ENCODE measurements around the gene PIP5K1B. TPM values are rescaled to one million over a fixed set of nuclear protein-coding genes. Genes with fewer than 3 reads are reported as not detected.

Gene PIP5K1B
- total and polyA plus RNA-seq, 2 experiments from 2014 or later: 3.7 to 10.2 TPM

DNA sequence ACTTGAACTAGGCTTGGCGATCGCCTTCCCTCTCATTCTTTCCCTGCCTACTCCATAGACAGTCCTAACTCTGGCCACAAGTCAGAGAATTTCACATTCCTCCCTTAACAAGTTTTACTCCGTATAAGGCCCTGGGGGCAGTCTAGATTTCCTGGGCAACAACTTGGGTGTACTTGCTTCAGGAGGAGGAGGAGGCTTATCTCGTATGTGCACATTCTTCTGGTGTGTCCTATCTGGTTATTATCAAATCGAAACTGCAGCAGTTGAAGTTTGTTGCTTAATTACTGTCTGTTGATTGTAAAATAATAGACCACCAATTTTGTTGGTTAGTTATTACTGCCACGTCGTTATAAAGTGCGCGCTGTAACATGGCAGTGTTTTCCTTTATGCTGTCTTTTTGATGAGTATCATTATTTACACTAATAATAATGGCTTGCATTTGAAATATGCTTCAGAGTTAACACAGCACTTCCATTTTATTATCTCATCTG is 42.0 kb downstream of the PIP5K1B start:
- Histone ChIP-seq H3K79me2 (no peaks in the 10 kb centered on the region), H3K4me1 (ENCODE audit: insufficient read depth) (peaks cover 18% of the 10 kb centered on the region), H3K27me3 (no peaks in the 10 kb centered on the region), H3K4me3 (no peak overlapping the region), H3K27ac (peak overlapping the region; percentile 74), H2AFZ (no peak overlapping the region), H3K9me2 (replicated peaks; ENCODE audit: insufficient read depth) (no peaks in the 10 kb centered on the region), H3K4me2 (peak overlapping the region; percentile 42), H3K9me3 (ENCODE audit: low read depth) (no peaks in the 10 kb centered on the region), H3K36me3 (replicated peaks; ENCODE audit: insufficient read depth, low read depth) (no peaks in the 10 kb centered on the region), H4K20me1 (ENCODE audit: insufficient read depth, poor library complexity, severe bottlenecking) (no peaks in the 10 kb centered on the region)
- peak; percentile 46 for DNase-seq (ENCODE audit: low spot score)
- 63% methylated on average over 9 of the region's 9 CpGs for WGBS (ENCODE audit: low lambda C conversion rate, missing lambda C conversion rate)
- TF ChIP-seq EZH2phosphoT487 (IDR thresholded peaks at IDR 0.05; ENCODE audit: low read depth, severe bottlenecking, unreplicated experiment): no peak
- no peak for TF ChIP-seq EZH2 (IDR thresholded peaks at IDR 0.05; ENCODE audit: borderline replicate concordance)
- TF ChIP-seq, protein P1, sequence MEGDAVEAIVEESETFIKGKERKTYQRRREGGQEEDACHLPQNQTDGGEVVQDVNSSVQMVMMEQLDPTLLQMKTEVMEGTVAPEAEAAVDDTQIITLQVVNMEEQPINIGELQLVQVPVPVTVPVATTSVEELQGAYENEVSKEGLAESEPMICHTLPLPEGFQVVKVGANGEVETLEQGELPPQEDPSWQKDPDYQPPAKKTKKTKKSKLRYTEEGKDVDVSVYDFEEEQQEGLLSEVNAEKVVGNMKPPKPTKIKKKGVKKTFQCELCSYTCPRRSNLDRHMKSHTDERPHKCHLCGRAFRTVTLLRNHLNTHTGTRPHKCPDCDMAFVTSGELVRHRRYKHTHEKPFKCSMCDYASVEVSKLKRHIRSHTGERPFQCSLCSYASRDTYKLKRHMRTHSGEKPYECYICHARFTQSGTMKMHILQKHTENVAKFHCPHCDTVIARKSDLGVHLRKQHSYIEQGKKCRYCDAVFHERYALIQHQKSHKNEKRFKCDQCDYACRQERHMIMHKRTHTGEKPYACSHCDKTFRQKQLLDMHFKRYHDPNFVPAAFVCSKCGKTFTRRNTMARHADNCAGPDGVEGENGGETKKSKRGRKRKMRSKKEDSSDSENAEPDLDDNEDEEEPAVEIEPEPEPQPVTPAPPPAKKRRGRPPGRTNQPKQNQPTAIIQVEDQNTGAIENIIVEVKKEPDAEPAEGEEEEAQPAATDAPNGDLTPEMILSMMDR (IDR thresholded peaks at IDR 0.05; ENCODE audit: poor library complexity): no peak

DNA sequence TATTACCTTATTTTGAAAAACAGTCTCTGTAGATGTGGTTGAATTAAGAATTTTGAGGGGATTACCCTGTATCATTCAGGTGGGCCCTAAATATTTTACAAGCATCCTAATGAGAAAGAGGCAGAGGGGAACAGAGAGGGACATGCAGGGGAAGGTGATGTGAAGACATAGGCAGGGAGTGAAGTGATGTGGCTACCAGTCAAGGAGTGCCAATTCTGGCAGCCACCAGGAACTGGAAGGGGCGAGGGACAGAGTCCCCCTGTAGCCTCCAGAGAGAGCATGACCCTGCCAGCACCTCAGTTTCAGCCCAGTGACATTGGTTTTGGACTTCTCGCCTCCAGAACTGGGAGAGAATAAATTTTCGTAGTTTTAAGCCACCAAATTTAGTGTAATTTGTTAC is 44.1 kb downstream of the PIP5K1B start:
- TF ChIP-seq, protein P1 (IDR thresholded peaks at IDR 0.05; ENCODE audit: poor library complexity): no peak
- no peak for TF ChIP-seq EZH2phosphoT487 (IDR thresholded peaks at IDR 0.05; ENCODE audit: low read depth, severe bottlenecking, unreplicated experiment)
- no peak for TF ChIP-seq EZH2 (IDR thresholded peaks at IDR 0.05; ENCODE audit: borderline replicate concordance)
- Histone ChIP-seq H3K4me2 (no peak overlapping the region), H3K9me3 (ENCODE audit: low read depth) (no peaks in the 10 kb centered on the region), H4K20me1 (ENCODE audit: insufficient read depth, poor library complexity, severe bottlenecking) (no peaks in the 10 kb centered on the region), H2AFZ (no peak overlapping the region), H3K4me1 (ENCODE audit: insufficient read depth) (peaks cover 18% of the 10 kb centered on the region), H3K27ac (peak overlapping the region; percentile 50), H3K9me2 (replicated peaks; ENCODE audit: insufficient read depth) (no peaks in the 10 kb centered on the region), H3K79me2 (no peaks in the 10 kb centered on the region), H3K36me3 (replicated peaks; ENCODE audit: insufficient read depth, low read depth) (no peaks in the 10 kb centered on the region), H3K4me3 (no peak overlapping the region), H3K27me3 (no peaks in the 10 kb centered on the region)
- WGBS (ENCODE audit: low lambda C conversion rate, missing lambda C conversion rate): 82% methylated on average over 3 of the region's 3 CpGs
- DNase-seq (ENCODE audit: low spot score): no peak

DNA sequence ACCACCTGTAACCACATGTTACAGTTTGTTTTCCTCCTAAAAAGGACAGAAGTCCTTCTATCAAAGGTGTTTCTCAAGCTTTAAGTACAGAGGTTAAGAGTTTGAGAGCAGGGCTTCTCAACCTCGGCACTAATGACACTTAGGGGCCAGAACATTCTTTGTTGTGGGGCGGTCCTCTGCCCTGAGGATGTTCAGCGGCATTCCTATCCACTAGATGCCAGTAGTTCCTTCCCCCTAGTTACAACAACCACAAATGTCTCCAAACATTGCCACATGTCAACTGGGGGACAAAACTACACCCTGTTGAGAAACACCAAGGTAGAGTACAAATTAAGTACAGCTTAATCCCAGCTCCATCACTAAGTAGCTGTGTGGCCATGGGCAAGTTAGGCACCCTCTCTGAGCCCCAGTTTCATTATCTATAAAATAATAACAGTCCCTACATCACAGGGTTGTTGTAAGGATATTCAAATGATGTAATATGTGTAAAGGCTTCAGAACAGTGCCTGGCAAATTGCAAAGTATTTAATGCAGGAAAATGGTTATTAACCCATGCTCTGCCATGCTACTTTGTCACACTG is 44.6 kb downstream of the PIP5K1B start:
- DNase-seq (ENCODE audit: low spot score): no peak
- Histone ChIP-seq H2AFZ (no peak overlapping the region), H3K9me3 (ENCODE audit: low read depth) (no peaks in the 10 kb centered on the region), H3K4me1 (ENCODE audit: insufficient read depth) (peaks cover 18% of the 10 kb centered on the region), H3K27ac (peak overlapping the region; percentile 50), H3K9me2 (replicated peaks; ENCODE audit: insufficient read depth) (no peaks in the 10 kb centered on the region), H3K4me2 (no peak overlapping the region), H3K79me2 (no peaks in the 10 kb centered on the region), H4K20me1 (ENCODE audit: insufficient read depth, poor library complexity, severe bottlenecking) (no peaks in the 10 kb centered on the region), H3K27me3 (no peaks in the 10 kb centered on the region), H3K36me3 (replicated peaks; ENCODE audit: insufficient read depth, low read depth) (no peaks in the 10 kb centered on the region), H3K4me3 (no peak overlapping the region)
- no peak for TF ChIP-seq EZH2phosphoT487 (IDR thresholded peaks at IDR 0.05; ENCODE audit: low read depth, severe bottlenecking, unreplicated experiment)
- TF ChIP-seq, protein P1 (IDR thresholded peaks at IDR 0.05; ENCODE audit: poor library complexity): no peak
- no peak for TF ChIP-seq EZH2 (IDR thresholded peaks at IDR 0.05; ENCODE audit: borderline replicate concordance)
- WGBS (ENCODE audit: low lambda C conversion rate, missing lambda C conversion rate): 52% methylated on average over 3 of the region's 3 CpGs

All from hepatocyte (in vitro differentiated cells).